Measurements from ENCODE around the gene LSM6.

The LSM6 gene

GRCh38 chr4:146175541-146176453 lies at the start of gene LSM6:
Gene LSM6 (plus strand): TSS chr4:146175718. CDS start chr4:146182922, 7,204 bp downstream.
- intact Hi-C loops (cut with DNase I): loop anchor here (10.0 kb wide), 1 partner anchor 991 kb away; the partner anchor contains the start of gene OTUD4
- DNase-seq: peak; percentile 86 to 97 (median 94)

DNA sequence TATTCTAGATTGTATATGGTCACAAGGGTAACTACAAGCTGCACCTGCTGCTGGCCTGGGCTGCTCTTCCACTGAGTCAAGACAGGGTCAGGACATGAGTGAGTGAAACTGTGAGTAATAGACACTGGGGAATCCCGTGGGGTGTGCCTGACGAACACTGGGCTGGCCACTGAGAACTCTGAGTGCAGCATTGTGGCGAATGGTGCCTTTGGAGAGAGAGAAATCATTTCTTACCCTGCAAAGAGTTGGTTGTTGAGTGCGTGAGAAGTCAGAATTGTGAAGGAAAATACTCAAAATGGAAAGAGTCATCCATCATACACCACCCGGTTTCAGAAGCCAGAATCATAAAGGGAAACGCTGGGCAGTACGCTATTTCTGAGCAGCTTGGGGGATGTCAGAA lies 43.1 kb upstream of the LSM6 start:
- no peak for DNase-seq
- intact Hi-C loops (cut with DNase I): no loop called here

GRCh38 chr4:146134761-146135445 lies 40.6 kb upstream of the LSM6 start:
- DNase-seq: peak in 8 of 42 donors; percentile 5 to 44 (median 14)
- intact Hi-C loops (cut with DNase I): no loop called here

DNA sequence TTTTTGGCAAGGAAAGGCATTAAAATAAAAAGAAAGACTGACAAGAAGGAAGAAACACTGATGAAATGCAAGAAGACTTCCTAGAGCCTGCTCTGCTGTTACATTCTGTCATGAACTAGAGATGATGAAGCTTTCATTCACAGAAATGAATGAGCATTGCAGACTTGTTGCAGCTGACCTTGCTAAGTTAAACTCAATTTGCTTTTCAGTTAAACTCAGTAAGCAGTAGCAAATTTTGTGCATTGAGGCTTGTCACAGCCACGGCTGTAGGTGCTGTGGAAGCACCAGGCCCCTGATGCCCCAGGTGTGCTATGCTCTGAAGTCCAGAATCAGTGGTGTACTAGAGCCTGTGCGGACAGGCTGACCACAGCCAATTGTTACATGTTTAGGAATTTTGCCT lies 39.6 kb upstream of the LSM6 start:
- DNase-seq: no peak
- intact Hi-C loops (cut with DNase I): no loop called here

DNA sequence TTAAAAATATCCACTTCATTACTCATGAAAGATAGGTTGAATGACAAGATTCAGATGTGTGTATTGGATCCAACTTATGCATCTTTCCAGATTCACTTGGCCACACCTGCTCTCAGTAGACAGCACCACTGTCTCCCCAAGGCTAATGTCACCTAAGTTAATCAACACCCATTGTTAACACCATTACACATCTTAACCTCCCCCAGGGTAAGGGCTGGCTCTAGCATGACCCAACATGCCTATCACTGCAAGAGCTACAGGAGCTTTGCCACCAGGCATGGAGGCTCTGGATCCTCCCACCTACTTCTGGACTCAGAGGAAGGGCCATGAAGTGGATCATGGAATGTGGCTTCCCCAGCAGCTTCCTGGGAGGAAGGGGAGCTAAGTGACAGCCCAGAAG lies 32.8 kb upstream of the LSM6 start:
- intact Hi-C loops (cut with DNase I): no loop called here
- no peak for DNase-seq

- intact Hi-C loops (cut with DNase I): no loop called here
- no peak for DNase-seq
Measured at GRCh38 chr4:146143888-146144287, 31.6 kb upstream of the LSM6 start.

DNA sequence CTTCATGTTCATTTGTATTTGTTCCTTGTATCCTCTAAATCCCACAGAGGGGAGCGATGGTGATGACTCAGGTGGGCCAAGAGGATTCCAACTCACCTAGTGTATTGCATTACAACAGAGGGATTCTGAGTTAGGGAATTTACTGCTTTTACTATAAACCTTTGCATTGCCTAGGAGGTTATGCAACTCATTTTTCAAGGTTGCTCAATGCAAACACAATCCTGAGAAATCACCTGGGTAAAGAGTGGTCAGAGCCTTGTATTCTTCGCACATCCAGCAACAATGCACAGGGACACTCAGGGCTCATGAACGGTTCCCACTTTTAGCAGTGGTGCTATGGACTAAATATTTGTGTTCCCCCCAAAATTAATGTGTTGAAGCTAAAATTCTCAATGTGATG lies 28.6 kb upstream of the LSM6 start:
- DNase-seq: no peak
- intact Hi-C loops (cut with DNase I): no loop called here

GRCh38 chr4:146148021-146148420 lies 27.5 kb upstream of the LSM6 start:
- intact Hi-C loops (cut with DNase I): no loop called here
- no peak for DNase-seq

DNA sequence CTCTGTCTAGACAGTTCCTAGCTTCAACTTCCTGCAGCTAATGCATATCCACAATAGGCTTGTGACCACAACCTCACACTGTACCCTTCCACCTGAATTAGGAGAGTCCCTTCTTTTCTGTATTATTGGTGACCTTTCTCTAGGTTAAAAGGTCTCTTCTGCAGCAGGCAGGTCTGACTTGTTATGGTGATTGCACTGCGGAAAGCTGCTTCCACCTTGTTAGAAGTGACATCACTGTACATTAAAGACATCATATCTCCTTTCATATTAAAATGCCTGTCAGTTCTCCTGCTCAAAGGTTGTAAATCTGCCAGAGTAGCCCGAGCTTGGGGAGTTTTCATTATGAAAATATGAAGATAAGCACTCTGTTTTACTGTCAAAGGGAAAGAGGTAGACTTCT lies 21.5 kb upstream of the LSM6 start:
- no peak for DNase-seq
- intact Hi-C loops (cut with DNase I): no loop called here

- DNase-seq: no peak
Measured at GRCh38 chr4:146155152-146155724, 20.3 kb upstream of the LSM6 start.

GRCh38 chr4:146158036-146158745 lies 17.3 kb upstream of the LSM6 start:
- DNase-seq: no peak
- intact Hi-C loops (cut with DNase I): no loop called here

More at GRCh38 chr4:146155152-146155724, 20.3 kb upstream of the LSM6 start:
- intact Hi-C loops (cut with DNase I): no loop called here

DNA sequence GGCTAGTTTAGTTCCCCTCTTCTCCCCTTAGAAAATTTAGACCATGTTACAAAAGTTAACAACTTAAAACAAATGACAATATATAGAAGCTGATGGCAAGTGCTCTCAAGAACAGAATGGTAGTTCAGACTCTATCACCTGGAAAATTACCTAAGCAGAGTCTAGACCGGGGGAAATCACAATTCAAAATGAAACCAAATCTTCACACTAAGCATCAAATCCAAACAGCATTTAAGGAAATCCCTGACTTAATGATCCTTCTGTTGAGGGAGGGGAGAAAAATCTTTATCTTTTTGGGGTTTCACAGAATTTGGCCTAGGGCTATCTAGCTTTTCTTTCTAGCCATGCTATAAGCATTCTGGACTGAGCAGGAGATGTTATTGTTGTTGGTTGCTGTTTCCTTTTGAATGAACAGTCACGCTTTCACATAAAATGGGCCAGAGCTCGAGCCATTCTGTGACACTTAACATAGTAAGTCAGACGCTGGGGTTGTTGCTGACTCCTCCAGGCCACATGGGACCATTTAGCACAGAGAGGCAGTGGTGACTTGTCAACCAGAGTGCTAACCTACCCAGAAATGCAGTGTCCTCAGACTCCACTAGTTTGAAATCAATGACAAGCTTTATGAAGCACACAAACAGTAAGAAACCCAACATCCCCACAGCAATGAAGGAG lies 16.0 kb upstream of the LSM6 start:
- intact Hi-C loops (cut with DNase I): no loop called here
- DNase-seq: no peak

GRCh38 chr4:146161243-146161642 lies 14.3 kb upstream of the LSM6 start:
- intact Hi-C loops (cut with DNase I): no loop called here
- no peak for DNase-seq

- intact Hi-C loops (cut with DNase I): no loop called here
- DNase-seq: no peak
Measured at GRCh38 chr4:146165221-146165620, 10.3 kb upstream of the LSM6 start.

DNA sequence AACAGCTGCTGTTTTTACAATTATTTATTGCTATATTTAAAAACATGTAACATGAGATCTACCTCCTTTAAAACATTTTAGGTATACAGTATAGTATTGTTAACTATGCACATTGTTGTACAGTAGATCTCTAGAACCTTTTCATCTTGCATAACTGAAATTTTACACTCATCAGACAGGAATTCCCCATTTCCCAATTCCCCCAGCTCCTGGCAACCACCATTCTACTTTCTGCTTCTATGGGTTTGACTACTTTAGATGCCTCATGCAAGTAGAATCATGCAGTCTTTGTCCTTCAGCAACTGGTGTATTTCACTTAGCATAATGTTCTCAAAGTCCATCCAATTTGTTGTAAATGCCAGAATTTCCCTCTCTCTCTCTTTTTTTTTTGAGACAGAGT lies 9.7 kb upstream of the LSM6 start:
- no peak for DNase-seq
- intact Hi-C loops (cut with DNase I): no loop called here

DNA sequence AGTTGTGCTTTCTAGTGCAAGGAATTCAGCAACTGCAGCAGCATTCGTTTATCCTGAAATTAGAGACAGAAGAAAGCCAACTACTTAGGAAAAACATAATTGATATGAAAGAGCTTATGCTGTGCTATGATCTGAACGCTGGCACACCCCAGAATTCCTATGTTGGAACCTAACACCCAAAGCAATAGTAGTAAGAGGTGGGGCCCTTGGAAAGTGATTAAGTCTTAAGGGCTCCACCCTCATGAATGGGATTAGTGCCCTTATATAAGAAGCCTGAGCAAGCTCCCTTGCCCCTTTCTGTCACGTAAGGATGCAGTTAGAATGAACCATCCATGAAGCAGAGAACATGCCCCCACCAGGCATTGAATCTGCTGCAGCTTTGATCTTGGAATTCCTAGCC lies 5.4 kb upstream of the LSM6 start:
- intact Hi-C loops (cut with DNase I): loop anchor here (10.0 kb wide), 1 partner anchor 985 kb away; the partner anchor contains the start of gene OTUD4
- no peak for DNase-seq

GRCh38 chr4:146176891-146177290 lies 1.4 kb downstream of the LSM6 start:
- intact Hi-C loops (cut with DNase I): loop anchor here (10.0 kb wide), 1 partner anchor 992 kb away; the partner anchor contains the start of gene OTUD4
- no peak for DNase-seq

DNA sequence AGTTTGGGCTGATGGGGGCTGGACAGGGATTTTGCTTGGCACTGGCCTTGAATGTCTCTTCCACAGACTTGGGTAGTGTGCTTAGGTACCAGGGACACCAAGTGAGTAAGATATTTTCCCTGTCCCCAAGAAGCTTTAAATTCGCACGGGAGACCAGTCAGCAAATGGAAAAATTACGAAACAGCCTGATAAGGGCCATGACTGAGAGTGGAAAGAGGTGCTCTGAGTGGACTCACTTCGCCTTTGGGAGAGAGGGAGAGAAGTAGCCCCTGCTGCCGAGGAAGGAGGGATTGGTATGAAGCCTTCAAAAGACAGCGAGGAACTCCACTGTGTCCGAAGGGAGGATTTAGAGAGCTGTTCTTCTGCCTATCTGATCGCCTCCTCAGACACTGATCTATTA lies 2.6 kb downstream of the LSM6 start:
- intact Hi-C loops (cut with DNase I): loop anchor here (10.0 kb wide), 1 partner anchor 993 kb away; the partner anchor contains the start of gene OTUD4
- no peak for DNase-seq

Measured in head of caudate nucleus (tissue), 42 donors.